Measurements from ENCODE around the gene SLFN12.

DNA sequence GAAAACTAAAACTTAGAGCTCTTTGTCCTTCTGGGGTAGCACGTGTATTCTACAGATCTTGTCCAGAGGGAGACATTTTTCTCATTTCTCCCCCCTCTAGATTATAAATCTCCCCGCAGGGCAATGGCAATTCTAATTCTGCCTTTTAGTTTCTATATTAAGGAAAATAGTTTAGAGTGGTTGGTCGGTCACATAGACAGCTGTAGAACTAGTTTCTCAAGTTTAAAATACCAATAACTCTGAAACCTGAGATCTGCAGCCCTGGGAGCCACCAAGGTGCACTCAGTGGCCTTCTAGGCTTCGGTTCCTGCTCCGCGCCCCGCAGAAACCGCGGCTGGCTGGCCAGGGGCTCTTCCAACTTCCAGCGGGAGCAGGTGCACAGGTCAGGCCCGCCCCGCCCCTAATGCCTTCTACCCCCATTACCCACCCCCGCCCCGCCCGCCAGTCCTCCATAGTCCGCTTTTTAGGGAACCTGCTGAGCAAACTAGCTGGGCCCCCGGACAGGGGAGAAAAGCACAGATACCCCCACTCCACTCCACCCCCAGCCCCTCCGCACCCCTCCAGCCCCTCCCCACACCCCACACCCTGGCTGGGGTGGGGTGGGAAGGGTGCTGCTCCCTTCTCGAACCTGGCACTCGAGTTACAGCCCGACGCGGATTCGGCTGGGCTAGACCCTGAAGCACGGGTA lies 59.3 kb downstream of the SLFN12 start:
- TF ChIP-seq EZH2phosphoT487 (IDR thresholded peaks at IDR 0.05; ENCODE audit: borderline replicate concordance, low read length) = no peak
- TF ChIP-seq, protein P1, sequence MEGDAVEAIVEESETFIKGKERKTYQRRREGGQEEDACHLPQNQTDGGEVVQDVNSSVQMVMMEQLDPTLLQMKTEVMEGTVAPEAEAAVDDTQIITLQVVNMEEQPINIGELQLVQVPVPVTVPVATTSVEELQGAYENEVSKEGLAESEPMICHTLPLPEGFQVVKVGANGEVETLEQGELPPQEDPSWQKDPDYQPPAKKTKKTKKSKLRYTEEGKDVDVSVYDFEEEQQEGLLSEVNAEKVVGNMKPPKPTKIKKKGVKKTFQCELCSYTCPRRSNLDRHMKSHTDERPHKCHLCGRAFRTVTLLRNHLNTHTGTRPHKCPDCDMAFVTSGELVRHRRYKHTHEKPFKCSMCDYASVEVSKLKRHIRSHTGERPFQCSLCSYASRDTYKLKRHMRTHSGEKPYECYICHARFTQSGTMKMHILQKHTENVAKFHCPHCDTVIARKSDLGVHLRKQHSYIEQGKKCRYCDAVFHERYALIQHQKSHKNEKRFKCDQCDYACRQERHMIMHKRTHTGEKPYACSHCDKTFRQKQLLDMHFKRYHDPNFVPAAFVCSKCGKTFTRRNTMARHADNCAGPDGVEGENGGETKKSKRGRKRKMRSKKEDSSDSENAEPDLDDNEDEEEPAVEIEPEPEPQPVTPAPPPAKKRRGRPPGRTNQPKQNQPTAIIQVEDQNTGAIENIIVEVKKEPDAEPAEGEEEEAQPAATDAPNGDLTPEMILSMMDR (conservative IDR thresholded peaks at IDR 0.05; ENCODE audit: low read depth, low read length) = no peak
- no peak for TF ChIP-seq EZH2 (IDR thresholded peaks at IDR 0.05; ENCODE audit: low read length, unreplicated experiment)
